Measurements from ENCODE around the gene C20orf144.

Gene C20orf144

GRCh38 chr20:33677991-33678702 is 16.0 kb downstream of the C20orf144 start:
- DNase-seq (ENCODE audit: low read depth) = no peak

DNA sequence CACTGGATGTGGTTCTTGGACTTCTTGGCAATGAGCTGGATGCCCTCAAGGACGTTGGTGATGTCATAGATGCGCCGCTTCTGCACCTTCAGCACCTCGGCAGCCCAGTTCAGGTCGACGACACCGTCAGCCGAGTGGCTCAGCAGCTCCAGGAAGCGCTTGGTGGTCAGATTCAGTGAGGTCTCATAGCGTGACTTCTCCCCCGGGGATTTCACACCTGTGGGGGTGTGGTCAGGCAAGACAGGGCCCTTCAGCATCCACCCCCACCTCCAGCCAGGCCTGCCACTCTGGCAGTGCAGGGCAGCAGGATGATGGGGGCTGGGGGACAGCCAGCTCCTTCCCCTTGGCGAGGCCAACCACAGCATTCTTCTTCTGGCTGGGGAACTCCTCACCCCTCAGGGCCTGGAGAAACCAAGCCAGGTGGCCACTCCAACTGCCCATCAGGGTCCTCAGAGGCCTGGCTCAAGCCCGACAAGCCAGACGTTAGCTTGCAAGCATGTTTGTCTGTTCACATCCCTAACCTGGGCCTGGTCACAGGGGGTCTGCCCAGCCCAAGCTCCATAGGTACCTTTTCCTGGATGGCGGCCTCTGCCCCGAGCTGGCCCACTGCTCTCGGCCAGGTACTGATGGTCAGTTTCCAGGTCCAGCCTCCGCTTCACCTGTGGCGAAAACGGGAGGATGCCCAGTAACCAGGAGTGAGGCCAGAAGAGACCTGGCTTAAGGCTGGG is 17.8 kb downstream of the C20orf144 start:
- DNase-seq (ENCODE audit: low read depth) = peak; percentile 11

GRCh38 chr20:33680686-33681085 is 18.6 kb downstream of the C20orf144 start:
- DNase-seq (ENCODE audit: low read depth) = no peak

GRCh38 chr20:33681288-33681687 is 19.2 kb downstream of the C20orf144 start:
- DNase-seq (ENCODE audit: low read depth) = no peak

DNA sequence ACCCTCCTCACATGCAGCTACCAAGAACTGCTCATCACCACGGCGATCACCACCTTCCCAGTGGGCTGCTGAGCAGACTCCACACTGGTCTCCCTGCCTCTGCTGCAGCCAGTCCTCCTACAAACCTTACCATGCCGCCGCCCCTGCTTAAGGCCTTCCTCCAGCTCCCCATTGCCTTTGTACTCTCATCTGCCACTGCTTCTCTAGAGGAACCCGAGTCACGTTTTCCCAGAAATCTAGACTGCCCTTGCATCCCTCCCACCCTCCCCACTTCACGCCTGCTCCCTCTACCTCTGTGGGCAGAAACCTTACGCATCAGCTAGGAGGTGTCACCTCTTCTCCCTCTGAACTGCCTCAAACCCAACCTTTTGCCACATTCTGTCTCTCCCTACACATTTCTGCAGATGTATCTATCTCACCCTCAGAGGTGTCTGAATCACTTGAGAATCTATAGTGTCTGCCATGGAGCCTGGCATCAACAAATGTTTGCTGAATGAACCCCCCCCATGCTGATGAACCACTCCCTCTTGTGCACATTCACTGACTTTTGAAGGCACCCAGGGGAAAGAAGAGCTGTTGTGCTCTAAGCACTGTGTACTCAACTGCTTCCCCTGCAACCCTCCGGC is 19.7 kb downstream of the C20orf144 start:
- DNase-seq (ENCODE audit: low read depth) = no peak

DNA sequence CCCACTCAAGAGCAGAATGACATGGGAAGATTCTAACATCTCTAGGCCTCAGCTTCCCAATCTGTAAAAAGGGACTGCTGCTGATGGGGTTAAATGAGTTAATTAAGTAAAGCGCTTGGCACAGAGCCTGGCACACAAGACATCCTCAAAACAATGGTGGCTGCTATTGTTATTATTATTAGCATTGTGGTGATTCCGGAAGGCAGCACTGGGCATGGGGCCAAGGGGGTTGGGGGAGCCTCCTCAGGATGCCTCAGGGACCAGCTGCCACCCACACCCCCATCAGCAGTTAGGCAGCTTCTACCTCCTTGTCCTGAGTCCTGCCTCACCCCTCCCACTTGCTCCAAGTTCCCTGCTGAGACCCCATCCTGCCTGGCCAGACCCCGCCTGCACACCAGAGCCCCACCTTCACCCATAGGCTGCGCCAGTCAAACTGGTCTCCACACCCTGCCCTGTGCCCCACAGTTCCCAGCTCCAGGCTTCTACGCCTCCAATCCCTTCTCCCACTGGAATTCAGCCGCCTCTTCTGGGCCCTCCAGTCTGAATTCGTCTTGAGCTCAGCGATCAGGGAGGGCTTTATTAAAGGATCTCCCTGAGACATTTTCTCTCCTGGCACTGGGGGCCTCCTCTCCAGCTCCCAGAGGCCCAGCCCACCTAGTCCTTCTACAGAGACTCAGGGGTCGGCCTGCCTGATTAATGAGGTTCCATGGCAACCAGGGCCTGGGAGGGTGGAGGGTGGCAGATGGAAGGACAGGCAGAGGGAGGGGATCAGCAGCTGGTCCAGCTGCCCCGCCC is 22.6 kb downstream of the C20orf144 start:
- DNase-seq (ENCODE audit: low read depth) = no peak

- DNase-seq (ENCODE audit: low read depth) = peak; percentile 60
These were observed 23.4 kb downstream of the C20orf144 start for GRCh38 chr20:33685328-33686099.

- peak; percentile 95 for DNase-seq (ENCODE audit: low read depth)
These were observed 24.2 kb downstream of the C20orf144 start, which contains the start of gene E2F1 for GRCh38 chr20:33686100-33686983. Gene E2F1, minus strand, starts transcription at chr20:33686385. Its CDS starts 121 bp downstream, at chr20:33686264.

DNA sequence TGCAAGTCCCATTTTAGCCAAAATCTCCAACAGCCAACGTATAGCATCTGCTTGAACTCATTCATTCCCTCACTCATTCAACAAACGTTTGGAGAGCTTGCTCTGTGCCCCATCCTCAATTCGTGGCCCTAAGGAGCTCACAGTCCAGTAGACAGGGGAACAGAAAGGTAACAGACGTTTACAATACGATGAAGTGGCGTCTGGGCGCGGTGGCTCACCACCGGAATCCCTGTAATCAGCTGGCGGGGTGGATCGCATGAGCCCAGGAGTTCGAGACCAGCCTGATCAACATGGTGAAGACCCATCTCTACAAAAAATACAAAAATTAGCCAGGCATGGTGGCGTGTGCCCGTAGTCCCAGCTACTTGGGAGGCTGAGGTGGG is 24.8 kb downstream of the C20orf144 start:
- no peak for DNase-seq (ENCODE audit: low read depth)

DNA sequence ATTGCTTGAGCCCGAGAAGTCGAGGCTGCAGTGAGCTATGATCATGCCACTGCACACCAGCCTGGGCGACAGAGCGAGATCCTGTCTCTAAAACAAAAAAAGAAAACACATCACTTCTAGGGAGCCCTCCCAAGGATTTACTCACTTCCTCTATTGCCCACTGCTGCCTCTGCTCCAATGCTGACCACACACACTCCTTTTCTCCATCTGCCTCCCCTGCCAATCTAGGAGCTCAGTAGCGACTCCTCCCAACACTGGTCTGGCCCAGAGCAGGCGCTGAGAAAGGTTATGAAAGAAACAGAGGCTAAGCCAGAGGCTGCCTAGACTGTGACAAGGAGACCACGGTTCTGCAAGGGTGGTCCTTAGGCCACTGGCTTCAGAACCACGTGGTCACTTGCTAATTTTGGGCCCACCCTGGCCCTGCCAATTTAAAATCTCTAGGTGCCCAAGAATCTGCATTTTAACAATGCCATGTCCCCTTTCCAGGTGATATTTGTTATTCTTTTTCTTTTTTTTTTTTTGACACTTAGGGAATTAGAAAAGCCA is 25.3 kb downstream of the C20orf144 start:
- no peak for DNase-seq (ENCODE audit: low read depth)

DNA sequence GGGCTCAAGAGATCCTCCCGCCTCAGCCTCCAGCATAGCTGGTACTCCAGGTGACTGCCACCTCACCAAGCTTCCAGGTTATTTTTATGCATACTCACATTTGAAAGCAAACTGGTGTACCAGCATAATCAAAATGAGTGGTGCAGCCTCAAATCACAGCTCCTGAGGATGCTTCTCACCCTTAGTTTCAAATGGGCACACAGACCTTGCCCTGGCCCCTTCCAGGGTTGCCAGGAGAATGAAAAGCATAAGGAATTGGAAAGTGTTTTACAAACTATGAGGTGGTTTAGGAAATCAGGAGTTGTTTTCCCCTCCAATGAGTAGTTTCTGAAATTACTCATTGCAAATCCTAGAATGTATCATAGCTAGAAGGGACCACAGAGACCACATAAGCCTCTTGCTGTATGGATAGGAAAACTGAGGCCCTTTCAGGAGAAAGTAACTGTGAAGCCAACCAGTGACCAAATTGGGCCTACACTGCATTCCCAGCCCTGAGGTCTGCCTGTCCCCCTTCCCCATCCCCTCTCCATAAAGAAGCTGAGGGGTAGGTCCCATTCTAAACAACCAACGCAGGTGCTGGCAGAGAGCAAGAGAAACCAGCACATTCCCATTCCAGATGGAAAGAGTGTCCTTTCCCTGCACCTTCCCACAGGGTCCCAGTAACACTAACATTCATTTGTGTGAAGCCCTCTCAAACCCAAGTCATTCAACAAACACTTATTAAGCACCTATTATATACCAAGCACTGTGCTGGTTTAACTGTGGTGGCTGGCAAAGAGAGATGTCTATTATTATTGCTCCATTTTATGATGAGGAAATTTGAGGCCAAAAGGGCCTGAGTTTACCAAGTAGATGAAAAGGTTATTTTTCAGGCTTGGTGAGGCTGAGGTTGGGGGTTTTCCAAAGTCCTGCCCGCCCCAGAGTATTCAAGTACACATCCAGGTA is 26.1 kb downstream of the C20orf144 start:
- DNase-seq (ENCODE audit: low read depth) = no peak

- DNase-seq (ENCODE audit: low read depth) = no peak
These were observed 26.9 kb downstream of the C20orf144 start for GRCh38 chr20:33688938-33689424.

DNA sequence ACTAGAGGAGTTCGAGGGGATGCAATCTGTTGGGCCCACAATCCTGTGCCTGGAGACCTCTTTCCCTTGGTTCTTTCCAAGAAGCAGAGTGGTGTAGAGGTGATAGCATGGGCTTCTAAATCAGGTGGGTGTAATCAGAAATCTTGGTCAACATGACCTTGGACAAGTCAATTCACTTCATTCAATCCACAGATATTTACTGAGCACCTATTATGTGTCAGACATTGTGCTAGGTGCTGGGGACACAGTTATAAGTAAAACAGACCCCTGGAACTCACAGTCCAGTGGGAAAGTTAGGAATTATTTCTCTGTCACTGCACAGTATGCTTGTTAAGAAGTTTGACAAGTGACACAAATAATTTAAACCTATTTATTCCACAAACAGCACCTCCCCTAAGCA is 27.4 kb downstream of the C20orf144 start:
- no peak for DNase-seq (ENCODE audit: low read depth)

DNA sequence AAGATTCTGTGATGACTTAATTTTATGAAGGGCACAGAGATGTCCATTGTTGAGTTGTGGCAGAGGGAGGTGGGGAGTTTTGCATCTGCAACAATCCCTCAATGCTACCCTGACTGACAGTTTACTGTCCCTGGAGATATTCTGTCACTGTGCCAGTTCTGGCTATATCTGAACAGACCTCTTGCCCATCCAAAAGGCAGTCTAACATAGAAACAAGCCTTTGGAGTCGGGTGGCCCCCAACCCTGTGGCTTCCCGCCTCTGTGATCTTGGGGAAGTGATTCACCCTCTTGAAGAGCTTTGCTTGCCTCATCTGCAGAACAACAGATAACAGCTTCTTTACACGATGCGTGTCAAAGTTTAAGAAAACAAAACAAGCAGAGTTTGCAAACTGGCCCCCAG is 27.8 kb downstream of the C20orf144 start:
- peak; percentile 29 for DNase-seq (ENCODE audit: low read depth)

DNA sequence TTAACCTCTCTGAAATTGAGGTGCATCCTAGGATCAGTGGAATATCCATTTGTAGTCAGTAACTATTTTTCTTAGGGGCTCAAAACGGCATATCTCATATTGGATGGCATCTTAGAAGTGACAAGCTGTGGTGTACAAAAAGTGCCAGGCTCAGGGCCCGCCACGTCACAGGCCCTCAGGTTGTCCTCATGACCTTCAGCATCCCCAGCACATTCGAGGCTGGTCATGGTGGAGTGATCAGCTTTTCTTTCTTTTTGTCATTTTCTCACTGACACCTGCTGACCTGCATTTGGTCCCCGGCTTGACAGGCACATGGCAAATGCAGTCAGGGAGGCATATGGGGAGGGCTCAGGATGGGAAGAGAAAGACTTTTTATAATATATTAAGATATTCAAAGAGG is 31.2 kb downstream of the C20orf144 start:
- DNase-seq (ENCODE audit: low read depth) = no peak

GRCh38 chr20:33693741-33694638 is 31.9 kb downstream of the C20orf144 start:
- no peak for DNase-seq (ENCODE audit: low read depth)

DNA sequence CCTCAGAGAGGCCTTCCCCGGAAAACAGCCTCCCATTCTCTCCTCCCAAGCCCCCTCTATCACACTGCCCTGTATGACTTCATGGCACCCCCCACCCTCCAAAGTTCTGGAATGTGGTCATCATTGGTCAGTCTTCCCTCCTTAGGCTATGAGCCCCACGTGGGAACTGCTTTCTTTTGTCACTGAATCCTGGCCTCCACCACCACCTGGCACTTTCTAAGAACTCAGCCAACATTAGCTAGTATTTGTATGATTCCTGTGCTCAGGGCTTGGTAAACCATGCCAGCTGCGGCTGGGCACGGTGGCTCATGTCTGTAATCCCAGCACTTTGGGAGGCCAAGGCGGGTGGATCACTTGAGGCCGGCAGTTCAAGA is 32.5 kb downstream of the C20orf144 start:
- no peak for DNase-seq (ENCODE audit: low read depth)

DNA sequence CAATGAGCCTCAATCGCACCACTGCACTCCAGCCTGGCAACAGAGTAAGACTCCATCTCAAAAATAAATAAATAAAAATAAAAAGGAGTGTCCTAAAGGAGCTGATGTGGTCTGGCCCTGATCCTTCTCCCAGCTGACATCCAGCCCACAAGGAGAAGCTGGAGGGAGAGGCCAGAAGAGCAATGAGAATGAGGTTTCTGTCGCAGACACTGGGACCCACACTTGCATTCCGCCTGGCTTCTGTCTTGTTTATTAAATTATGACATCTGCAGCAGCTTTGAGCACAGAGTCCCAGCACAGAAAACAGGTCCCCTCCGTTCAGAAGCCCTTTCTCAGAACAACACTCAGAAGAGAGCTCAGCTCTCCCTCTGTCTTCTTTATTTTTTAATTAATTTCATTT is 34.3 kb downstream of the C20orf144 start:
- DNase-seq (ENCODE audit: low read depth) = no peak

All from stimulated activated CD8-positive, alpha-beta memory T cell treated with anti-CD3 and anti-CD28 coated beads, Interleukin-4, amount 100 ng/mL, for 24 hours (primary cell).